IPS-15b (cell line): Measurements from ENCODE around the gene DISC1.
"Not testable (repeated sequence)": the region's sequence is repeated elsewhere in the genome, so short reads cannot be mapped to it uniquely, and the experiment has no call there.

Experiments
- H3K27me3 ChIP-seq: one replicate; pipeline ENCODE4 v1.6.1; 2013; ENCODE audit warnings: low read length; ENCODE audit not compliant: control insufficient read depth, insufficient read depth
- H3K36me3 ChIP-seq: one replicate; pipeline ENCODE4 v1.6.1; 2013; ENCODE audit warnings: low read length; ENCODE audit not compliant: control insufficient read depth, insufficient read depth
- H3K4me1 ChIP-seq: one replicate; pipeline ENCODE4 v1.6.1; 2013; ENCODE audit warnings: mild to moderate bottlenecking, low read length; ENCODE audit not compliant: control insufficient read depth, insufficient read depth
- H3K4me3 ChIP-seq: one replicate; pipeline ENCODE4 v1.5.1; 2013; ENCODE audit warnings: low read depth, low read length
- H3K9ac ChIP-seq: one replicate; pipeline ENCODE4 v1.6.1; 2013; ENCODE audit warnings: low read depth, mild to moderate bottlenecking, low read length
- H3K9me3 ChIP-seq: one replicate; pipeline ENCODE4 v1.6.1; 2013; ENCODE audit warnings: mild to moderate bottlenecking, low read length; ENCODE audit not compliant: control insufficient read depth, insufficient read depth

DISC1 gene

DNA sequence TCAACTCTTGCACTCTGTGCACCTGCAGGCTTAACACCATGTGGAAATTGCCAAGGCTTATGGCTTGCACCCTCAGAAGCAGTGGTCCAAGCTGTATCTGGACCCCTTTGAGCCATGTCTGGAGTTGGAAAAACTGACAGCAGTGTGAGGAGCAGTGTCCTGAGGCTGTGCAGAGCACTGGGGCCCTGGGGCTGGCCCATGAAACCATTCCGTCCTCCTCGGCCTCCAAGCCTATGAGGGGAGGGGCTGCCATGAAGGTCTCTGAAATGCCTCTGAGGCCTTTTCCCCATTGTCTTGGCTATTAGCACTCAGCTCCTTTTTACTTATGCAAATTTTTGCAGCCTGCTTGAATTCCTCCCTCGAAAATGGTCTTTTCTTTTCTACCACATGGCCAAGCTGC is 126.7 kb downstream of the DISC1 start:
- no peaks in the 10 kb centered on the region for H3K9me3 ChIP-seq
- no peaks in the 10 kb centered on the region for H3K27me3 ChIP-seq
- no peak overlapping the region for H3K4me3 ChIP-seq
- no peaks in the 10 kb centered on the region for H3K36me3 ChIP-seq
- no peaks in the 10 kb centered on the region for H3K4me1 ChIP-seq
- H3K9ac ChIP-seq = no peak overlapping the region

DNA sequence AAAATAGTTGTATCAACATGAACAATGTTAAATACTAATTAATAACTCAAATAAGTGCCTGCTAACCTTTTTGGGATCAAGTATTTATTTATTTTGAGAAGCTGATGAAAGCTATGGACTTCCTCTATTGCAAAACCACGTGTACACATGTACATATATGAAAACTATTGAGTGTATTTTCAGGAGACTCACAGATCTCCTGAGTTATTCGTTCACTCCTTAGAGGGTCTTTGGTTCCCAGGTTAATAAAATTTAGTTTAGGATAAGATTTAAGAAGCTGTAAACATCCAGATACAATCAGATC is 130.5 kb downstream of the DISC1 start:
- Histone ChIP-seq H3K9me3 (no peaks in the 10 kb centered on the region), H3K36me3 (no peaks in the 10 kb centered on the region), H3K4me3 (no peak overlapping the region), H3K4me1 (no peaks in the 10 kb centered on the region), H3K9ac (no peak overlapping the region), H3K27me3 (no peaks in the 10 kb centered on the region)

DNA sequence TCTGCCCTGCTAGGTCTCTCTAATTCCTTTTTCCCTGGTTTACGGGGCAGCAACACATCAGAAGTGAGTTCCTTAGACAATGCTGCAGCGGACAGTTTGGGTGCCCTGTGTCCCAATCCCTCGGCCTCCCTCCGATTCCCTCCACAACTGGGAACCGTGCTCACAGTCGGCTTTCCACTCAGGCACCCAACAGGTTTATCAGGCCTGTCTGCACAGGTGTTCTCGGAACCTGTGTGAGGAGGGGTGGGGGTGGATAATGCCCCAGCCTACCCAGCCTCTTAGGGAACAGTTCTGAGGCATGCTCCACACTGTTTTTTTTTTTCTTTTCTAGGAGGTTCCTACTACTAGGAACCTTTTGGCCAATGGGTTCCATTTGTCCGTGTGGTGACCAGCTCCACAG is 131.2 kb downstream of the DISC1 start:
- Histone ChIP-seq H3K36me3 (no peaks in the 10 kb centered on the region), H3K9ac (no peak overlapping the region), H3K4me1 (no peaks in the 10 kb centered on the region), H3K4me3 (no peak overlapping the region), H3K9me3 (no peaks in the 10 kb centered on the region), H3K27me3 (no peaks in the 10 kb centered on the region)

DNA sequence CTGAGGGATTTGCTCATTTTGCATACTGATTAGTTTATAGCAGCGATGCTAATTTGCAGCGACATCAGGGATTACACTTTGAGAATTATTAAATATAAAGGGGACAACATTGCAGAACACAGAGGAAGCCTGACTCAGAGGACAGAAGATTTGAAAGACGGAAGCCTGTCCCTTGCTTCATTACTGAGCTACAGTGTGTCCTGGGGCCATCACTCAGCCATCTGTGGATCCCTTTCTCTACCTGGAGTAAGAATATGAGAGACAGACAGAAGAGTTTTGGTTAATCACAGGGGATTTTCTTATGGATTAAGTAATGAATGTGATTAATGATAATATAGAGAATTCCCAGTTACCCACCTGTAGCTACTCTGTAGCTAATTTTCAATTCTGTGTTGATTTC is 134.7 kb downstream of the DISC1 start:
- H3K9me3 ChIP-seq = no peaks in the 10 kb centered on the region
- H3K4me3 ChIP-seq = no peak overlapping the region
- no peak overlapping the region for H3K9ac ChIP-seq
- no peaks in the 10 kb centered on the region for H3K4me1 ChIP-seq
- no peaks in the 10 kb centered on the region for H3K36me3 ChIP-seq
- no peaks in the 10 kb centered on the region for H3K27me3 ChIP-seq

DNA sequence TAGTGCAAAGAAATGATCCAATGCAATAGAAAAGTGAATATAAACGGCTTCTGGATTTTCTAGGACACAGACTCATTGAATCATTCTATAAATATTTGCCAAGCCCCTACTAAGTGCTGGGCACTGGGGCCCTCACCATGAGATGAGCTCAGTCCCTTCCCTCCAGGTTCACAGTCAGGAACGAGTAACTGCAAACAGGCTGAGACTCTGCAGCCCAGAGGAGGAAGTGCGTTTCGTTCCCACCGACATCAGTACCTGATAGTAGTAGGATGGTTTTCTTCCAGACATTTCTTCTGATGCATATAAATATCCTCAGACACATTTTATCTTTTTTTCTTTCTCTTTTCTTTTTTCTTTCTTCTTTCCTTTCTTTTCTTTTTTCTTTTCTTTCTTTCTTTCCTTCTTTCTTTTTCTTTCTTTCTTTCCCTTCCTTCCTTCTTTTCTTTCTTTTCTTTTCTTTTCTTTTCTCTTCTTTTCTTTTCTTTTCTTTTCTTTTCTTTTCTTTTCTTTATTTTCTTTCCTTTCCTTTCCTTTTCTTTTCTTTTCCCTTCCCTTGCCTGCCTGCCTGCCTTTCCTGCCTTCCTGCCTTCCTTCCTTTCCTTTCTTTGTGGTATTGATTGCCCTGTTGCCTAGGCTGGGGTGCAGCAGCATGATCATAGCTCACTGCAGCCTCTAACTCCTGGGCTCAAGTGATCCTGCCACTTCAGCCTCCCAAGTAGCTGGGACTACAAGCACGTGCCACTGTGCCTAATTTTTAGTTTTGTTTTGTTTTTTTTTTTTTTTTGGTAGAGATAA is 135.4 kb downstream of the DISC1 start:
- Histone ChIP-seq H3K9ac (no peak overlapping the region), H3K4me3 (no peak overlapping the region), H3K36me3 (no peaks in the 10 kb centered on the region), H3K4me1 (no peaks in the 10 kb centered on the region), H3K27me3 (no peaks in the 10 kb centered on the region), H3K9me3 (no peaks in the 10 kb centered on the region)

DNA sequence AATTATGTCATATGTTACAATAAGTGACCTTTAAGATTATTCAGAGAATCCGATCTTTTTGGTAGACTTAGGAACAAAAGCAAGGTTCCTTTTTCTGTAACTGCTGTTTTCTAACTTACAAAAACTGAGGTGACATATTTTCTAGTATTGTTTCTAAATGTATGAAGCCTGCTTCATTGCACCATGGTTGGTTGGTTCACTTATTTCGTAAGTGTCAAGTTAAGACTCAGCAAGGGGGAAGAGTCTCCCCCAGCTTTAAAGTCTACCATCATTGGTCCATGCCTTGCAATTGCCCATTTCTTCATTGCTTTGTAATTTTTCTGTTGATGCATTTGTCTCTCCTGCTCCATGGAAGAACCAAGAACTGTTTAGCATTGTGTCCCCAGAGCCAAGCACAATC is 136.9 kb downstream of the DISC1 start:
- Histone ChIP-seq H3K36me3 (no peaks in the 10 kb centered on the region), H3K4me3 (no peak overlapping the region), H3K27me3 (no peaks in the 10 kb centered on the region), H3K9me3 (no peaks in the 10 kb centered on the region), H3K9ac (no peak overlapping the region), H3K4me1 (no peaks in the 10 kb centered on the region)

DNA sequence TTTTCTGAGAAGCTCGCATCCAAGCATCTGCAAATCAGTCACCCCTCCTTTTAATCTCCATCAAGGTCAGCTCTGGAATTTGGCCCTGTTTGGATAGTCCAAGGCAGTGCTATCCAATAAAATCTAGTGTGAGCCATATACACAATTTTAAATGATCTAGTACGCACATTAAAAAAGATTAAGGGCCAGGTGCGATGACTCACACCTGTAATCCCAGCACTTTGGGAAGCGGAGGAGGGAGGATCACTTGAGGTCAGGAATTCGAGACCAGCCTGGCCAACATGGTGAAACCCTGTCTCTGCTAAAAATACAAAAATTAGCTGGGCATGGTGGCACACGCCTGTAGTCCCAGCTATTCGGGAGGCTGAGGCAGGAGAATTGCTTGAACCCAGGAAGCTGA is 139.2 kb downstream of the DISC1 start:
- H3K27me3 ChIP-seq, H3K9ac ChIP-seq, H3K4me1 ChIP-seq, H3K9me3 ChIP-seq, H3K4me3 ChIP-seq, H3K36me3 ChIP-seq: not testable (repeated sequence)

DNA sequence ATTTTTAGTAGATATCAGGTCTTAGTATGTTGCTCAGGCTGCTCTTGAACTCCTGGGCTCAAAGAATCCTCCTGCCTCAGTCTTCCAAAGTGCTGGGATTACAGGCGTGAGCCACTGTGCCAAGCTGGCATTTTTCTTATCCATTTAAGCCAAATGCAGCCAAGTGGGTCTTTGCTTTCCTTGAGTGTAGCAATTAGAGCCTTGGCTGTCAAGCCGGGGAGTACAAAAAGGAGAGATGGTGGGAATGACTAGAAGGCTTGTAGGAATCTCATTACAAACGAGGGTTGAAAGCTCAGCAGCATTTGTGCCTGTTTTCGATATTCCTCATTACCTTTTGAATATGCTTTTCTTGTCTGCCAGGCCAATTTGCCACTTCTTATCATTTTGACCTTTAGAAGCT is 140.9 kb downstream of the DISC1 start:
- no peak overlapping the region for H3K9ac ChIP-seq
- no peaks in the 10 kb centered on the region for H3K36me3 ChIP-seq
- no peak overlapping the region for H3K4me3 ChIP-seq

DNA sequence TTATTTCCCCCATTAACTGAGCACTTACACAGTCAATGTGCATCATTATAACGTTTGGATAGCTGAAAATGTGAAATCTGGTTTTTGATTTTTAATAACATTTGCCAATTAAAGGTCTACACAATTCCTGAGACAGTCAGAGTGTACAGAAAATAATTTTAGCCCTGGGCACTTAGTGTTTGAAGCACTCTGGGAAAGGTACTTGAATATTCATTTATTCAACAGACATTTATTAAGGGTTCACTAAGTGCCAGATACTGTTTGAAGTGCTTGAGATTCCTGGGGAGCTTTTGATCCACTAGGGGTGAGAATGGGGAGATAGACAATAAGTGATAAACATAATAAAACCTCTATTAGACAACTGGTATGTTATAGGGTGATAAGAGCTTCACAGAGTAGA is 141.8 kb downstream of the DISC1 start:
- Histone ChIP-seq H3K9ac (no peak overlapping the region), H3K27me3 (no peaks in the 10 kb centered on the region), H3K4me3 (no peak overlapping the region), H3K4me1 (no peaks in the 10 kb centered on the region), H3K9me3 (no peaks in the 10 kb centered on the region), H3K36me3 (no peaks in the 10 kb centered on the region)

More for the DNA sequence above, 140.9 kb downstream of the DISC1 start:
- H3K9me3 ChIP-seq = no peaks in the 10 kb centered on the region
- no peaks in the 10 kb centered on the region for H3K4me1 ChIP-seq
- no peaks in the 10 kb centered on the region for H3K27me3 ChIP-seq

DNA sequence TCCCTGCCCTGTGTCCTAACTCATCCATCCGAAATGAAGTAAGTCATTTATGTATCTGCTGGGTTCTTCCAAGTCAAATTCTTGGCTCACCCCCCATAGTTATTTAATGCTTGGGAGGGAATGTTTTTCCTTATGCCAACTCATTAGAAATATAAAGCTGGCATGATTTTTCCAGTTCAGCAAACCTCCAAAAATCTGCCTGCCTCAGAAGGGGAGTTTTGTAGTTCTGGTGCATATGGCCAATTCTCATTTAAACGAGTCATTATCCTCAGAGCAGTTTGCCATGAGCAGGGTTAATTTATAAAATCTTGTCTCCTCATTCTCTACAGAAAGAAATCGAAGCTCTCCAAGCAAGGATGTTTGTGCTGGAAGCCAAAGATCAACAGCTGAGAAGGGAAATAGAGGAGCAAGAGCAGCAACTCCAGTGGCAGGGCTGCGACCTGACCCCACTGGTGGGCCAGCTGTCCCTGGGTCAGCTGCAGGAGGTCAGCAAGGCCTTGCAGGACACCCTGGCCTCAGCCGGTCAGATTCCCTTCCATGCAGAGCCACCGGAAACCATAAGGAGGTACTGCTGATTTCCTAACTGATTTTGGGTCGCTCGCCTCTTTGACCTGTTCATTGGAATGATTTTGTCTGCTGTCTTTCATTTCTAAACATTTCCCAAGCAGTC is 144.1 kb downstream of the DISC1 start:
- H3K27me3 ChIP-seq = no peaks in the 10 kb centered on the region
- H3K36me3 ChIP-seq = no peaks in the 10 kb centered on the region
- H3K4me3 ChIP-seq = no peak overlapping the region
- H3K9me3 ChIP-seq = no peaks in the 10 kb centered on the region
- H3K9ac ChIP-seq = no peak overlapping the region
- no peaks in the 10 kb centered on the region for H3K4me1 ChIP-seq

DNA sequence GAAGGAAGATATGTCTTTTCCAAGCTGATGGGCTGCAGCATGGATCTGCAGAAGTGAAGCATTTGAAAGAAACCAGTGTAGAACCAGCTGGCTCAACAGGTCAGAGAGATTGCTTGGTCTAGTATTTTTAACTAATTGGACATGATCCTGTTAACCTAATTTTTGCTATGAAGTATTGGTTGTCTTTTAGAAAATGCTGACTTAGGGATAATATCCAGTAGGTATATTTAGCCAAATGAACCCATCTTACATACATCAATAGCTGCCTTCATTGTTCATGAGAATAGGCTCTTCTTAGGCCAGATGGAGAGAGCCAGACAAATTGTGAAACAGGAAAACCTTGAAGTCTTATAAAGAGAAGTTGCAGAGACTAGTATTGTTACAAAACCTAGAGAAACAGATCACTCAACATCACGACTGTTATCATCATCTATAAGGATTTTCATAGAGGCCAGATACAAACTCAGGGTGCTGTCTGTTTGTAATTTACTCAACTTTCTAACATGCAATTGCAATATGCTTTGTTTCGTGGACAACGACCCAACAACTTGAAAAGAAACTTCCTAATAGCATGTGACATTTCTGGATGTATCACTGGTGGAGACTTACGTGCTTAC is 148.2 kb downstream of the DISC1 start:
- Histone ChIP-seq H3K4me1 (no peaks in the 10 kb centered on the region), H3K27me3 (no peaks in the 10 kb centered on the region)

More for the DNA sequence above, 148.2 kb downstream of the DISC1 start:
- Histone ChIP-seq H3K9ac (no peak overlapping the region), H3K9me3 (no peaks in the 10 kb centered on the region), H3K36me3 (no peaks in the 10 kb centered on the region), H3K4me3 (no peak overlapping the region)
